Superior temporal gyrus (tissue), 1 donor: ENCODE results near the gene GRK3.

ENCODE experiments used
- DNase-seq: peaks from one replicate; pipeline ENCODE4 v3.0.0-alpha.2; 2016; ENCODE audit errors: extremely low spot score

GRK3 gene

DNA sequence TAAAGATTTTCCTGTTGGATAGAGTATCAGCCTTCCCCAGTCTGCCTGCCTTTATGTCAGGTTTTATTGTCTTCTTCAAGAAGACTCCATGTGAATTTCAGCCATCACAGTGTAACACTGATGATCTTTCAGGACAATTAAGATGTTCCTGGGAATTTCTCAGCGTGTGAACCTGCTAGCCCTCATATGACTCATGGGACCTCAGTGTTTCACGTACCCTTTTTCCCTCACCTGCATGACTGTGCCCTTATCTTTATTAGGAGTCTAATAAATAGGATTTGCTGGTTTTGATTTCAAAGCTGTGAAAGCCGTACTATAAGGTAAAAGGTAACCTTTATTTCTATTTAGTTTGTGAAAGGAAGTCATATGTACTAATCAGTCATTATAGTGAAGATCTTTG lies 95.9 kb downstream of the GRK3 start:
- no peak for DNase-seq

DNA sequence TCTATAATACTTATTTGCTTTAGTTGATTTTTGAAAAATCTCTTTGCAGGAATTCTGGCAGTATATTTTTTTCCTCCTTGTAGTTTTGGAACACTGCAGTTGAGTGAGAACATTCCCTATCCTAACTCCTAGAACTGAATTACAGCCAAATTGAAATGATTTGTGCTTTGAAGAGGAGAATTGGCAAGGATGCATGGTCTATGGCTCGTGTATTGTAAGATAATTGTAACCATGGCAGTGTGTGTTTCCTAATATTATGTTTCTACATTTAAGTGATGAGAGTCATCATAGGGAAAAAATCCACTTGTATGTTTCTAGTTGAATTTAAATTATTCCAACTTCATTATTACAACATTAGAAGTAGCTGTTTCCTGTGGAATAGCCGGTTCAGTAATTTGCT lies 96.6 kb downstream of the GRK3 start:
- DNase-seq, result peak; percentile 62

DNA sequence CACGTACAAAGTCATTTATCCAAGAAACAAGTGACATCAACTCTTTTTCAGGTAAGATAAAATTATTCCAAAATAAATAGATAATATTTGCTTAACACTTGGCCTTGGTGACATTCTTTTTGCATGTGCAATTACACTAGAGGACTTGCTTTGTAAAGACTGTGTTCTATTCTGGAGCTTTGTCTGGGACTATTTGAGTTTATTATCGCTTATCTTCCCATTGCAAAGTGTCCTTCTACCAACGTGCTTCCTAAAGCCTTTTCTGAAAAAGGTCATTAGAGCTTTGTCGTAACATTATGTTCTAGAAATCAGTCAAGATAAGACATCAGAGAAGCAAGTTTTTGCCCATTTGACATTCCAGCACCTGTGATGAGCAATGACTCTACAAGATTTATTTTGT lies 99.2 kb downstream of the GRK3 start:
- DNase-seq, result no peak

DNA sequence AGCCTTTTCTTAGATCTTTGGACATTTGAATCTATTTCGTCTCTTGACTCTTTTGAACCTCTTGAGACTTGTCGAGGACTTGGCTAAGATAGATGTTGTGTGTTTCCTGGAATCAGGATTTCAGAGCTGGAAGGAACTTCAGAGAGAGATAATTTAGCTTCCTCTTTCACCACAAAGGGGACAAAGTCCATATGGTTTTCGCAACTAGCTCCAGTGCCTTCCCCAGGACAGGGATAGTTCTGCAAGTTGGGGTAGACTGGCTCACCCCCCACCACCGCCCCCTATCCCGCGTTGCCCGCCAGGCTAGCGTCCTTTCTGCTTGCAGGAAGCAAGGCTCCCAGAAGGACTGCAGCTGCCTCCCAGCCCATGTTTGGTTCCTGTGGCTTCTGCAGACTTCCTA lies 101.8 kb downstream of the GRK3 start:
- no peak for DNase-seq

DNA sequence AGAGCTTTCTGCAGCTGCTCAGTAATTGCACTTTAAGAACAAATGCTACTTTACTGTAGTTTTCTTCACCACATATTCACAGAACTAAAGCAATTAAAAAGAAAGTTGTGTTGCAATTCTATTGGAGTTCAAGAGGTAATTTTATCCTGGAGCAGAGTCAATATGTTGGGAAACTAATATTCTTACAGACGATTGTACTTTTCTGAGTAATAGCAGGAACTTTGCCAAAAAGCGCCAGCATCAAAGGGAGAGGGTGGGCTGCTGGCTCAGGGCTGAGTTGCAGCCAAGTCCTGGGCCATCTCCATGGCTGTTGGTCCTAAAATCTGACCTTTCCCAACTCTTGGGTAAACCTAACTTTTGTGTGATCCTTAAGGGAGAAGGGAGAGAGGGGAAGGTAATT lies 104.0 kb downstream of the GRK3 start:
- no peak for DNase-seq

DNA sequence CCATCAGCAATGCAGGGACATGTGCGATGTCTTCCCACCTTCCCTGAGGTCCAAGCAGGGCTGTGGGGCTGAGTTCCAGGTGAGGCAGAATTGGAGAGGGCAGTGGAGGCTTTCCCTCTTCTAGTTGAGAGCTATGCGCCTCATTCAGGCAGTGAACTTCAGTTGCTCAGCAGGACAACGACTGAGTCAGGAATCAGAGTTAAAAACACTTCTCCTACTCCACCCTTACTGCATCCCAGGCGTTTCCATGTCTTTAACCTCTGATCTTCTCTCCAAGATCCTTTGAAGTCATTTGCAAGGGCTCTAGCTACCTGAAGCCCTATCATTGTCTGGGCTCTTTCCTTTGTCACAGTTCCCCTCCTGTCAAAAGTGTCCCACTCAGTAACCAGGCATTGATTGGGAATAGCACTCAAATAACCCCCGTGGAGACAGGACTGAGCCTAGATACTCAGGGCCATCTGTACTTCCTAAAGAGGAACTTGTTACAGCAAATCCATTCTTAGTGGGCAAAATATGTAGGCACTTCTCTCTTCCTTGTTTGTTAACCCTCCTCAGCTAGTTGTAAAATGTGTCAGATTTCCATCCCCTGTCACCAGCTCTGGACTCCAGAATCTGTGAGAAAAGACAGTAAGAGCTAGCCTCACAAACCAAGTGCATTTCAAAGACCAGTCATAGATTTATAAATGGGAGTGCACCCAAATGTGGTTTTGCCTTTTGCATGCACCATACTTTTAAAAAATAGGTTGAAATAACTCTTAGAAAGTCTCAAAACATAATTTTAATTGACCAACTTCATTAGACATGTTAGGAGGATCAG lies 105.0 kb downstream of the GRK3 start:
- no peak for DNase-seq

DNA sequence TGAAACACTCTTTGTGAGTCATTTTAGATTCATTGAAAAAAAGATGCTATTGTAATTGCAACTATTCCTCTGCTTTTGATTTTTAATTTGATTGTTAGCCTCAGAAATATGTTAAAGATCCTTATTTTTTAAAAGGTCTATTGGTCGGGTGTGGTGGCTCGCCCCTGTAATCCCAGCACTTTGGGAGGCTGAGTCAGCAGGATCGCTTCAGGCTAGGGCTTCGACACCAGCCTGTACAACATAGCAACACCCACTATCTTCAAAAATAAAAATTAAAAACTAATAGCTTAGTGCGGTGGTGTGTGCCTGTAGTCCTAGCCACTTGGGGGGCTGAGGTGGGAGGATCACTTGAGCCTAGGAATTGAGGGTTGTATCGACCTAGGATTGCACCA lies 105.6 kb downstream of the GRK3 start:
- DNase-seq, result no peak

DNA sequence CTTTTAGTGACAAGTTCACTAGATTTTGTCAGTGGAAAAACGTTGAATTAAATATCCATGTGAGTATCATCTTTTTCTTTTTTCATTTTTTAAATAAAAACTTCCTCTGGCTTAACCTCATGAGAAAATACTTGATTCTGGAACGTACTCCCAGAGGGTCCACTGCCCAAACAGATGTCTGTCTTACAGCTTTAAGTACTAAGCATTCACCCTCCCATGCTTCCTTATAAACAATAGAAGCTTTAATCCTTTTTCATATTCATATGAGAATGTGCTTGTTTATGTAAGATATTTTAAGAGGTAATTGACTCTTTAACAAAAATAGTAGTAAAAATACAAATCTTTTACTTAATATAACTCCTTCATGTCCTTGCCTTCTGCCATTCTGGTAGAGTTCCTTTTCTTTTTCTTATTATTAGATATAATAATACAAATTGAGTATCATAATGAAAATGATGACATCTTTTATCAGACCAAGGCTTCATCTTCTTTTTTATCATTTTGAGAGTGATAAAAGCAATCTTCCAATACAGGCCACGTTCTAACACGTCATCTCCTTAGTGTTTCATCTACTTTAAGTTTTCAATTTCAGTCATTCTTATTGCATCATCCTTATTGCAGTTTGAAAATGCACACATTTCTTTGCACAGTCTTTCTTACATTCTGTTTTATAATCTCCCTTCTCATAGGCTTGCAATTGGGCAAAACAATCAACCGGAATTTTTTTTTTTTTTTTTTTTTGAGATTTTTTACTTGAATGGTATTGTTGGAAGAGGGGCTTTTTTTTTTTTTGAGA lies 108.0 kb downstream of the GRK3 start:
- no peak for DNase-seq

DNA sequence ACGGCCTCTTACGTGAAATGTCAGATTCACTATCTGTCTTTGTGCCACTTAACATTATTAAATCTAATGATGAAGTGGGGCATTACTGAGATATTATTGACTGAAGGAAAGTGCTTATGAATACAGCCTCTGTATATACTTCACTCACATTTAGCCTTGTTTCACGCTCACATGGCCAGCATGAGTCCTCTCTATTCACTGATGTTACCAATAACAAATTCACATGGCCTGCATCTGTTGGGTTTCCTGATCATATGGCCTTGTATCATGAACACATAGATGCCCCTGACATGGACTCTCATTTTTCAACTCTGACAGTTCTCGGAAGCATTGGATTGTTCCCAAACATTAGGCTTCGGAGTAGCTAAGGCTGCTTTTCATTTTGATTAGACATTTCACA lies 109.2 kb downstream of the GRK3 start:
- DNase-seq, result no peak

DNA sequence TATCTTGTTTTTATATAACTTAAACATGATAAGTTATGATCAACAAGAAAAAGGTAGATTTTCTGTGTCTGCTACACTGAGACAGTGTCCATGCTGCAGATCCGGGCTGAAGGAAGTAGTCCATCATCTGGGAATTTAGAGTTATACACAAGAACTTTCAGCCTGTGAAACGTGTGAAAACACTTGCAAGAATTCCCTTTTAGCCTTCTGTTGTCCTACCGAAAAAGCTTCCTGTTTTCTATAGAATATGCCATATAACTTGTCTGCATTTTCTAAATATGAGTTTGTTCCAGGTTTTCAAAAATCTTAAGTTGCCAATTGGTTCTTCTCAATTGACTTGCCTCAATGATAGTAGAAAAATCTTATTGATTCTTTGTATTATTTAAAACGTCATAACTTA lies 113.2 kb downstream of the GRK3 start:
- DNase-seq, result no peak

DNA sequence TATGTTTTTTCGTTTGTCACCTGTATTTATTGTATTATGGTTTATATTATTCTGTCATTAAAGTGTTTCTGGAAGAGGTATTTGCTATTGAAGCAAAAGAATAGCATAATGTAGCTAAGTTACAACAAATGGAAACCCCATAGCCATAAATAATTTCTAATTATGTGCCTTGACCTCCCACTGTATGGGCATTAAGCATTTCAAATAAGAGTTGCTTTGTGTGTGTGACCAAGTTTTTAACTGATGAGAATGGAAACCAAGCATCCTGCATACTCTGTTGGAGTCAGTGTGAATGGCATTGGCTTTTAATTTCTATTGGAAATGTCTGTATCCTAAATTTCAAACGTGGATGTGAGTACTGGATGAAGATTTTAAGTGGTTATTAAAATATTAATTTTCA lies 115.6 kb downstream of the GRK3 start:
- DNase-seq, result no peak

DNA sequence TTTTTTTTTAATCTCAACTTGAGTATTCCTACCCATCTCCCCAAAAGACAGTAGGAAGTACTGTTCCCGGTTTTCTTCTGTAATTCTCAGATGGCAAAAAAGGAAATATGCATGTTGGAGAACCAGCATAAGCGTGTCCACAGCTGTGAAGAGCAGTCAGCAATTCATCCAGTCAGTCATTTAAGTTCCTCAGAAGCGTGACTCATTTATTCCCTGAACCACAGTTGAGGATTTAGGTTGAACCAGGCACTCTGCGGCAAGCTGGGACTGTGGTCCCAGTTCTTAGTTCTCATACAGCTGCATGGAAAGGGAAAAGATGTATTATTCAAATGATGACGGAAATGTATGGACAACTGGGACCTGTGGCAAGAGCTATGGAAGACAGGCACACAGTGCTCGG lies 116.5 kb downstream of the GRK3 start:
- DNase-seq, result no peak

DNA sequence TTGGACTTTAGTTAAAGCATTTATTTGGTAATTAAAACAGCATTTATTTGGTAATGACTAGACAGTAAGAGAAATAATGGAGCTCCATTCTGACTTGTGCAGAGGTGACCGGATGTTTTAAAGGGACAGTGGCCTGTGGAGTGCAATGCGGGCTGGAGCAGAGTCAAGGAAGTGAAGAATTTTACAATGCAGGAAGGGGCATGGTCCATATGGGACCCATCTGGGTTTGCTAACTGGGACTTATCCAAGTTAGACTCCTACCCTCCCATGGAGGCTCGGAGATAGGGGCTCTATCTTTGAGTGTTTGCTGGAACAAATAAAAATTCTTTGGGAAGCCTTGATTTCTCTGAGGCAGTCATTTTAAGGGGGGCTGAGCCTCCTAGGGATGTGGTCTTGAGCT lies 117.6 kb downstream of the GRK3 start:
- DNase-seq, result no peak

DNA sequence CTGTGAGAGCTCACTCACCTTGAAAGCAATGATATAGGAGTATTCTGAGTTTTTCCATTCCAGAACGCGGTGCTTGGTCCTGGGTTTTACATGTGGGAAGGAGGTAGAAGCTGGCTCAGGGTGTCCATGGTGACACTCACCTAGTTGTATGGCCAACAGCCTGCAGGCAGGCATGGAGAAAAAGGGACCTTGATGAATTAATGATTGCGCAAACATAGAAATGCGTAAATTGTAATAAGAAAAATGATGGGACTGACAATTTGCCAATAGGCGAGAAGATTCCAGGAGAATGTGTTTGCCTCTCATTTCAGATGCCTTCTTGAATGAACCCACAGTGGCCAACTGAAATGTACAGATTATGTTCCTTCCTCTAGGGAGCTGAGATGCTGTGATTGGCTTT lies 124.2 kb downstream of the GRK3 start:
- DNase-seq, result no peak

DNA sequence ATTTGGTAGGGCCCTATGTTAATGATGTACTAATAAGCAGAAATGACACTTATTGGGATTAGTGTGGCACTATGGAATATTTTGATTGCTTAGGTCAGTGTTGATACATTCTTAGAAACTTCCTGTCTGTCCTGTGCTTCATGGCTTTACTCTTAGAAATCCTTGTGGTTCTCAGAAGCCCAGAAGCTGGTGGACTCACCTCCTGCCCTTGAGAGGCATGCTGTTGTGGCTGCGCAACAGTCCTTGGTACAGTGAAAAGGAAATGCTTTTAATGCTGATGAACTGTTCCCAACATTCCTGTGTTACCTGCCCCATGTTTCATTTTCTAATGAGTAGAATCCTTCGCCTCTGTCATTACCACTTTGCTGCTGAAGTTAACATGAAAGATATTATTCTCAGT lies 125.2 kb downstream of the GRK3 start:
- no peak for DNase-seq

DNA sequence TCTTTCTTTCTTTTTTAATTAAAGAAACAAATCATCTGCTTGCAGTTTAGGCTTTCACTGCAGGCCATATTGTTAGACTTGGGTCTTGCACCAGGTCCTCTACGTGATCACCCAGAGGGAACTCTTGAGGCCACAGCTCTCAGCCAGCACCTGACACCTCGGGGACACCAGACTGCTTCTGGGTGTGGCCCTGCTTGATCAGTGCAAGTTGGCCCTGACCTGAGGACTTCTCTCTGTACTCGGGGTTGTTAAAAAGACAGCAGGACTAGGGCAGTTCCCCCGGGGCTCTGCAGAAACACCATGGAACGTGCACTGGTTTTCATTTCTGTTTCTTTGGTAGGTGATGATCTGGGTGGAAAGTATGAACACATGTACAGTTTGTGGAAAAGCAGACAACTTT lies 126.3 kb downstream of the GRK3 start:
- no peak for DNase-seq

DNA sequence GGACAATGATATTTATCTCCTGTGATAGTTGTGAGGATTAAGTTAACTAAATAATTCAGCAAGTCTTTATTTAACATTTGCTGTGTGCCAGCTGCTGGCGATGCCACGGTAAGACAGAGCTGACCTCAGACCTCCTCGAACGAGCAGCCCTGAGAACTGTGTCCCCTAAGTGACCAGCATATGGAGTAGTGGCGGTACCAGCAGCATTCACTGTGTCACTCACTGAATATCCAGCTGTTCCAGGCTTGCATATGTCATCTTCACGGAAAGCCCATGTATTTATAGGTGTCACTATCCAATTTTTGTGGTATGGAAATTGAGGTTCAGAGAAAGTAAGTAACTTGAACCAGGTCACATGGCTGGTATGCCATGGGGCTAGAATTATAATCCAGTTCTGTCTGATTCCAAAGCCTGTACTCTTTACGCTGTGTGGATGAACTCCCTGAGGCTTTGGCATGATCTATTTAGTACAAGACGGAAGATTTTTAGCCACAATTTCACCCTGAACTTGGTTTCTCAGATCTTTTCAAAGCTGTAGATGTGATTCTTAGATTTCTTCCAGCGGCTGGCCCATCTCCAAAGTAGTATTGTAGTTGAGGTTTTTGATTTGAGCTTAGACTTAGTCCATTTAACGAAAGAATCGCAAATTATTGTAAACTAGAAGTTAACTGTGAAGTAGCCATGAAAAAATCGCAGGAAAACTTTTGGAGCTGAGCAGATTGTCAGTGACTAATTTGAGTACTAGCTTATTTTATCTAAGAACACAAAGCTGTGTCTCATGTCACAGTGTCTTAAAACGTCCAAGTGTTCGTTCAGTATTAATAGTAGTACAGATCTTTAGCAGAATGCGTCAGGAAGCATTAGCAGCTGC lies 128.2 kb downstream of the GRK3 start:
- DNase-seq, result peak; percentile 51

DNA sequence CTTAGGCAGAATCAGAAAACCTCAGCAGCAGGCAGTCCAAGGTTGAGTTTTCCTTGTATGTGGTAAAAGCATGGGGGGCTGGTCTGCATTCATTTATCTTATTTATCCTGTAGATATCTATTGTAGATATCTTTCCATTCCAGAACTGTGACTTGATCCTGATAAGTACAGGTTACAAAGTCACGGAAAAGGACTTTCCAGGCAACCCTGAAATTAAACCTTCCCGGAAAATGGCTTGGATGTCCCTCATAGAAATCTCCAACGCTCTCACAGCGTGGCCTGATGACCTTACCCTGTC lies 128.7 kb downstream of the GRK3 start:
- no peak for DNase-seq

DNA sequence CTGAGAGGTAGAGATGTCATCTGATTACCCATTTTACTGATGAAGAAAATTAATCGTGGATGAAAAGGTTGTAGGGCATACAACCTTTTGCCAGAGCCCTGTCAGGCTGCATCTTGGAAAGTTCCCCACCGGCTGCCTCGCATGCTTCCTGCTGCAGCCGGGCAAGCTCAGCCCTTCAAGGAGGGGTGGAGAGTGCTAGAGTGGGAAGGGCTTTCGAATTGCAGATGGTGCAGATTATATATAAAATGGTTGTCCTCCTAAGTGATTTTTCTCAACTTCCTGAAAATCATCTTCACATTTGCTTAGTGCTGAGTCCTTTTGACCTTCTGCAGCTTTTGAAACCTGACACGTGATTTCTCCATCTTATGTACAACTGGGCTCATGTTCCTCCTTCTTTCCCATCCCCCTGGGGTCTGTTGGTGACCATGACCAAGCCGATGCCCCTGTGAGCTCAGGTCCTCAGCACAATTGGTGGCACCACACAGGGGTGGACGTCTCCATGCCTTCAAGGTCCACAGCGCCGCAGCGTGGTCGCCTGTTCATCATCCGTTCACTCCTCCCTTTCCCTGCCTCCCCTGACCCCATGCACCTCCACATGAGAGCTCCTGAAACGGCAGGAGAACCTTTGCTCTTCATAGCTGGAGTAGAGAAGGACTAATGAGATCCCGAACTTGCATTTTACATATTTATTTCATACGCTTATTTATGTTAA lies 129.9 kb downstream of the GRK3 start:
- no peak for DNase-seq

DNA sequence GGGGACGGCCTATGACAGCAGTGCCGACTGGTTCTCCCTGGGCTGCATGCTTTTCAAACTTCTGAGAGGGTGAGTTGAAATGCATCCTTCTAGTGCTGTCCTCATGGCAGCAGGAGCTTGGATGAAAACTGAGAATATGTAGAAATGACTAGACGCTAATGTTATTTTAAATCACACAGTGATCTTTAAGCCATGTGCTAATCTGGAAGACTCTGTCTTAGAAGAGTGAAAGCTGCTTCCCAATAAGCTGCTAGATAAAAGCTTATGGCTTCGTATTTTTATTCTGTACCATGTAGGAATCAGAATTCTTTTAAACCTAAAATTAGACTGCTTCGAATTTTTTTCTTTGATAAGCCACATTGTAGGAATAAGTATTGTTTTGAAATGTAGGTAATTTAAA lies 130.7 kb downstream of the GRK3 start:
- no peak for DNase-seq

DNA sequence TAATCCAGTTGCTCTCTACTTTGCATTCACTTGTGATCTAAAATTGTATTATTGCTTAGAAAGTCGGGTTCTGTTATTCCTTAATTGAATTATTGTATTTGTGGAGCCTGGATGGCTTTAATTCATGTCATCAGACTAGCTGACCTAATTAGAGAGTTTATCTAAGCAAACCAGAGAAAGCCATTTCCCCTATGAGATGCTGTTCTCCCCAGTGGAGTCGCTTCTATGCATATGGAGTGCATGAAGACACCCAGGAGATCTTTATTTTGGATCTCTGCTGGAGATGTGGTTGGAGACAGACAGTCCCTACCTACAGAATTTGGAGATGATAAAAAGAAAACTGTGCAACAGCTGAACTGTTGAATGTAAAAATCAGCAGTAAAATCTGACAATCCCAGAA lies 132.3 kb downstream of the GRK3 start:
- no peak for DNase-seq

DNA sequence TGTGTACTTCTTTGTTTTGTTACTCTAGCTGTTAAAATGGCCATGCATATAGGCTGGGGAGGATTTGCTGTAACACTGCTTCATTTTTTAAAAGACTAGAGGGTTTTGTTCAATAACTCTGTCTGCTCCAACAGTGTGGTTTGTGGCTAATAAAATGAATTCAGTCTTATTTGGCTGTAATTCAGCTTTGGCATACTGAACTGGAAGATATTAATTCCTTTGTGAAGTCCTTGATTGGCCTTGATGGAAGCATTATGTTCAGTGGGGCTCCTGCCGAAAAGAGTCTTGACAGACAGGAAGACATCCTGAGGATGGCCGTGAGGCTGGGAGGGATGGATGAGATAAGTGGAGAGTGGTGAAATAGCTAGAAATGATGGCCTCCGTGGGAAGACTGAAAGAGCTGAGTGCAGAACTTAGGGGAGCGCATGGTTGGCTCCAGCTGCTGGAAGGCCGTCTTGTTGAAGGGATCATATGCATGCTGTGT lies 132.7 kb downstream of the GRK3 start:
- no peak for DNase-seq
